HepG2 (cell line): ENCODE measurements around the gene MIER2. TPM values are rescaled to one million over a fixed set of nuclear protein-coding genes. Genes with fewer than 3 reads are reported as not detected.

ENCODE experiments used
- FOXK2 ChIP-seq: fragments of 450-650 bp; IDR thresholded peaks from 2 replicates; pipeline ENCODE4 v1.6.1; 2016
- FOXO1 ChIP-seq: sonication (generic); formaldehyde crosslinking; IDR thresholded peaks from 2 replicates; pipeline ENCODE4 v1.4.0; 2020; ENCODE audit warnings: missing genetic modification reagents
- HIC2 ChIP-seq: sonication (generic); formaldehyde crosslinking; IDR thresholded peaks from 2 replicates; pipeline ENCODE4 v1.9.0; 2022; ENCODE audit warnings: low read depth, missing genetic modification reagents
- HOXA7 ChIP-seq: sonication (generic); formaldehyde crosslinking; IDR thresholded peaks from 2 replicates; pipeline ENCODE4 v1.8.1; 2022; ENCODE audit warnings: mild to moderate bottlenecking, missing genetic modification reagents, moderate library complexity
- KDM5A ChIP-seq: fragments of 200-600 bp; sonication (generic); IDR thresholded peaks from 2 replicates; pipeline ENCODE4 v1.7.0; 2018; ENCODE audit warnings: antibody characterized with exemption, mild to moderate bottlenecking, low read length, borderline replicate concordance
- KLF12 ChIP-seq: sonication (generic); formaldehyde crosslinking; IDR thresholded peaks from 2 replicates; pipeline ENCODE4 v1.4.0; 2020; ENCODE audit warnings: missing genetic modification reagents, borderline replicate concordance
- MBNL3 ChIP-seq: fragments of 250-450 bp; sonication (Bioruptor Pico); conservative IDR thresholded peaks from 2 replicates; pipeline ENCODE4 v1.8.0; 2022; ENCODE audit warnings: mild to moderate bottlenecking, inconsistent platforms
- NCOA2 ChIP-seq: sonication (generic); formaldehyde crosslinking; IDR thresholded peaks from 2 replicates; pipeline ENCODE4 v1.8.0; 2022; ENCODE audit warnings: inconsistent platforms
- NFATC3 ChIP-seq: sonication (generic); formaldehyde crosslinking; IDR thresholded peaks from 2 replicates; pipeline ENCODE4 v1.5.1; 2020; ENCODE audit warnings: mild to moderate bottlenecking, missing genetic modification reagents
- PAWR ChIP-seq: sonication (generic); formaldehyde crosslinking; IDR thresholded peaks from 2 replicates; pipeline ENCODE4 v1.4.0; 2020; ENCODE audit warnings: missing genetic modification reagents, mild to moderate bottlenecking, borderline replicate concordance
- PCBP2 ChIP-seq: fragments of 200-400 bp; formaldehyde crosslinking; optimal IDR thresholded peaks from 2 replicates; pipeline ENCODE3; 2018; ENCODE audit warnings: low read length, low read depth; ENCODE audit not compliant: poor library complexity, severe bottlenecking
- RARA ChIP-seq: IDR thresholded peaks from 2 replicates; pipeline ENCODE4 v1.6.1; 2016; ENCODE audit warnings: missing genetic modification reagents, missing compliant biosample characterization
- SALL2 ChIP-seq: sonication (generic); formaldehyde crosslinking; IDR thresholded peaks from 2 replicates; pipeline ENCODE4 v1.8.1; 2023; ENCODE audit warnings: mild to moderate bottlenecking, missing genetic modification reagents, inconsistent platforms
- SKI ChIP-seq: fragments of 450-650 bp; IDR thresholded peaks from one replicate; pipeline ENCODE4 v1.6.1; 2018; ENCODE audit warnings: mild to moderate bottlenecking; ENCODE audit not compliant: partially characterized antibody
- SMARCC2 ChIP-seq: fragments of 450-650 bp; IDR thresholded peaks from 2 replicates; pipeline ENCODE4 v1.6.1; 2017; ENCODE audit warnings: antibody characterized with exemption, mild to moderate bottlenecking
- STAG1 ChIP-seq: sonication (generic); formaldehyde crosslinking; IDR thresholded peaks from 2 replicates; pipeline ENCODE4 v1.4.0; 2020; ENCODE audit warnings: missing genetic modification reagents
- ZNF333 ChIP-seq: sonication (generic); formaldehyde crosslinking; IDR thresholded peaks from 2 replicates; pipeline ENCODE4 v1.4.0; 2020; ENCODE audit warnings: mild to moderate bottlenecking, missing genetic modification reagents, borderline replicate concordance
- polyA plus RNA-seq, 8 experiments: library from polyadenylated mRNA; depleted of rRNA in 3 of 8; stranded (reverse) in 7 of 8; unstranded in 1 of 8; fragments of >200 nt; fragmentation: Illumina TruSeq in 4 of 8; extraction: Trizol in 4 of 8; gene quantifications; 2 replicates each; pipeline versions ENCODE4 v1.2.1 to v1.2.3, GENCODE V29; 2011 to 2016; ENCODE audit warnings: low read depth in 4 of 8, missing spikeins in 1 of 8, mixed read lengths in 1 of 8; ENCODE audit not compliant: insufficient read depth in 1 of 8
- total RNA-seq, 5 experiments: library from RNA; depleted of rRNA; stranded (reverse); fragments of >200 nt; fragmentation: Illumina TruSeq; extraction: Trizol; gene quantifications; 2 replicates each; pipeline ENCODE4 v1.2.3, GENCODE V29; 2016; ENCODE audit warnings: low read depth in 1 of 5
- TF ChIP-seq, protein P1 (sequence below): sonication (generic); formaldehyde crosslinking; IDR thresholded peaks from 2 replicates; pipeline ENCODE4 v1.9.0; 2022; ENCODE audit warnings: missing genetic modification reagents, mild to moderate bottlenecking, borderline replicate concordance
- TF ChIP-seq, protein P2 (sequence below): sonication (generic); formaldehyde crosslinking; IDR thresholded peaks from 2 replicates; pipeline ENCODE4 v1.4.0; 2020; ENCODE audit warnings: missing genetic modification reagents
- TF ChIP-seq, protein P3 (sequence below): sonication (generic); formaldehyde crosslinking; IDR thresholded peaks from 2 replicates; pipeline ENCODE4 v1.4.0; 2020; ENCODE audit warnings: missing genetic modification reagents

The MIER2 gene
- total and polyA plus RNA-seq, 2 of the 13 experiments (the other 11 are each of a cell fraction or from before 2014, with no cell fraction given), result 9.6 to 25.7 TPM

DNA sequence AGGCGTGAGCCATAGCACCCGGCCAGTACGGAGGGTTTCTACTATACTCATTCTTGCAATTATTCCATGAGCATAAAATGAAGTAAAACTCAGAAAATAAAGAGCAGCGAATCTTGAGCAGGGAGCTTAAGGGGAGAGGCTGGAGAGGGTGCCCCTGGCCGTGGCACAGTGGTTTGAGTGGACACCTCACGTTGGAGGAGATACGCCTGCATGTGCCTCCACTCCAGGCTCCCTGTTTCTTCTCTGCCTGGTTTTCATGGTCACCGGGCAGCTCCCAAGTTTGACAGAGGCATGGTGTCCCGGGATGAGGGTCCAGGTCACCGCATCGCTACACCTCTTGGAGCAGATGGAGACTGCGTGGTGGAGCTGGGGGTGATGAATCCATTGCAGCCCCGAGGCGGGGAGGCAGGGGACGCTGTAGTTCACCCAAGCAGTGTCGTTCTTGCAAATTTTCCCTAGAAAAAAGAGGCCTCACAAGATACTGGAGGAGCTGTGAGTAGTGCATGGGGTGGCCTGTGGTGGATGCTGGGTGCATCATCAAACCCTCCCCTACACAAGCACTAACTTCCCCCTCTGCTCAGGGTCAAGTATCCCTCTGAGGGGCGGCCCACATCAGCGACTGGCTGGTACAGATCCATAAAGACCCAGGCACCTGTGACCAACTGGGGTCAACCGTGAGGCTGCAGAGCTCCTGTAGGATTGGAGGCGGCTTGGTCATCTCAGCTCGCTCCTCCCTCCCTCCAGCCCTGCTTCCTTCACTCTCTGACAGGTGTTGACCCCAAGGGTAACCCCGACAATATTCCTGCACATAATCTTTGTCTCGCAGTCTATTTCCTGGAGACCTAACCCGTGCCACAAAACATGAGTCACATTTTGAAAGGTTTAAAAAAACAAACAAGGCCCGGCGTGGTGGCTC is 3.6 kb upstream of the MIER2 start (continued):
- TF ChIP-seq, protein P1, sequence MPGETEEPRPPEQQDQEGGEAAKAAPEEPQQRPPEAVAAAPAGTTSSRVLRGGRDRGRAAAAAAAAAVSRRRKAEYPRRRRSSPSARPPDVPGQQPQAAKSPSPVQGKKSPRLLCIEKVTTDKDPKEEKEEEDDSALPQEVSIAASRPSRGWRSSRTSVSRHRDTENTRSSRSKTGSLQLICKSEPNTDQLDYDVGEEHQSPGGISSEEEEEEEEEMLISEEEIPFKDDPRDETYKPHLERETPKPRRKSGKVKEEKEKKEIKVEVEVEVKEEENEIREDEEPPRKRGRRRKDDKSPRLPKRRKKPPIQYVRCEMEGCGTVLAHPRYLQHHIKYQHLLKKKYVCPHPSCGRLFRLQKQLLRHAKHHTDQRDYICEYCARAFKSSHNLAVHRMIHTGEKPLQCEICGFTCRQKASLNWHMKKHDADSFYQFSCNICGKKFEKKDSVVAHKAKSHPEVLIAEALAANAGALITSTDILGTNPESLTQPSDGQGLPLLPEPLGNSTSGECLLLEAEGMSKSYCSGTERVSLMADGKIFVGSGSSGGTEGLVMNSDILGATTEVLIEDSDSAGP (CRISPR knock-in tag), result no peak
- TF ChIP-seq NFATC3 (CRISPR knock-in tag) (no peak), PAWR (CRISPR knock-in tag) (no peak), HIC2 (no peak), KDM5A (no peak), SMARCC2 (no peak), STAG1 (CRISPR knock-in tag) (peak; percentile 42; the same call in 1 of the 2 replicates), FOXK2 (no peak), ZNF333 (CRISPR knock-in tag) (no peak), KLF12 (no peak), NCOA2 (CRISPR knock-in tag) (no peak), SALL2 (CRISPR knock-in tag) (no peak), PCBP2 (no peak), FOXO1 (no peak), HOXA7 (CRISPR knock-in tag) (no peak), RARA (CRISPR knock-in tag) (peak; percentile 81), SKI (peak; percentile 20), MBNL3 (CRISPR knock-in tag) (no peak)
- TF ChIP-seq, protein P2, sequence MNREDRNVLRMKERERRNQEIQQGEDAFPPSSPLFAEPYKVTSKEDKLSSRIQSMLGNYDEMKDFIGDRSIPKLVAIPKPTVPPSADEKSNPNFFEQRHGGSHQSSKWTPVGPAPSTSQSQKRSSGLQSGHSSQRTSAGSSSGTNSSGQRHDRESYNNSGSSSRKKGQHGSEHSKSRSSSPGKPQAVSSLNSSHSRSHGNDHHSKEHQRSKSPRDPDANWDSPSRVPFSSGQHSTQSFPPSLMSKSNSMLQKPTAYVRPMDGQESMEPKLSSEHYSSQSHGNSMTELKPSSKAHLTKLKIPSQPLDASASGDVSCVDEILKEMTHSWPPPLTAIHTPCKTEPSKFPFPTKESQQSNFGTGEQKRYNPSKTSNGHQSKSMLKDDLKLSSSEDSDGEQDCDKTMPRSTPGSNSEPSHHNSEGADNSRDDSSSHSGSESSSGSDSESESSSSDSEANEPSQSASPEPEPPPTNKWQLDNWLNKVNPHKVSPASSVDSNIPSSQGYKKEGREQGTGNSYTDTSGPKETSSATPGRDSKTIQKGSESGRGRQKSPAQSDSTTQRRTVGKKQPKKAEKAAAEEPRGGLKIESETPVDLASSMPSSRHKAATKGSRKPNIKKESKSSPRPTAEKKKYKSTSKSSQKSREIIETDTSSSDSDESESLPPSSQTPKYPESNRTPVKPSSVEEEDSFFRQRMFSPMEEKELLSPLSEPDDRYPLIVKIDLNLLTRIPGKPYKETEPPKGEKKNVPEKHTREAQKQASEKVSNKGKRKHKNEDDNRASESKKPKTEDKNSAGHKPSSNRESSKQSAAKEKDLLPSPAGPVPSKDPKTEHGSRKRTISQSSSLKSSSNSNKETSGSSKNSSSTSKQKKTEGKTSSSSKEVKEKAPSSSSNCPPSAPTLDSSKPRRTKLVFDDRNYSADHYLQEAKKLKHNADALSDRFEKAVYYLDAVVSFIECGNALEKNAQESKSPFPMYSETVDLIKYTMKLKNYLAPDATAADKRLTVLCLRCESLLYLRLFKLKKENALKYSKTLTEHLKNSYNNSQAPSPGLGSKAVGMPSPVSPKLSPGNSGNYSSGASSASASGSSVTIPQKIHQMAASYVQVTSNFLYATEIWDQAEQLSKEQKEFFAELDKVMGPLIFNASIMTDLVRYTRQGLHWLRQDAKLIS (CRISPR knock-in tag), result no peak
- TF ChIP-seq, protein P3, sequence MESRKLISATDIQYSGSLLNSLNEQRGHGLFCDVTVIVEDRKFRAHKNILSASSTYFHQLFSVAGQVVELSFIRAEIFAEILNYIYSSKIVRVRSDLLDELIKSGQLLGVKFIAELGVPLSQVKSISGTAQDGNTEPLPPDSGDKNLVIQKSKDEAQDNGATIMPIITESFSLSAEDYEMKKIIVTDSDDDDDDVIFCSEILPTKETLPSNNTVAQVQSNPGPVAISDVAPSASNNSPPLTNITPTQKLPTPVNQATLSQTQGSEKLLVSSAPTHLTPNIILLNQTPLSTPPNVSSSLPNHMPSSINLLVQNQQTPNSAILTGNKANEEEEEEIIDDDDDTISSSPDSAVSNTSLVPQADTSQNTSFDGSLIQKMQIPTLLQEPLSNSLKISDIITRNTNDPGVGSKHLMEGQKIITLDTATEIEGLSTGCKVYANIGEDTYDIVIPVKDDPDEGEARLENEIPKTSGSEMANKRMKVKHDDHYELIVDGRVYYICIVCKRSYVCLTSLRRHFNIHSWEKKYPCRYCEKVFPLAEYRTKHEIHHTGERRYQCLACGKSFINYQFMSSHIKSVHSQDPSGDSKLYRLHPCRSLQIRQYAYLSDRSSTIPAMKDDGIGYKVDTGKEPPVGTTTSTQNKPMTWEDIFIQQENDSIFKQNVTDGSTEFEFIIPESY, result no peak
